Activated CD4-positive, alpha-beta memory T cell treated with anti-CD3 and anti-CD28 coated beads for 36 hours (primary cell): ENCODE measurements around the gene AFAP1. TPM values are rescaled to one million over a fixed set of nuclear protein-coding genes. Genes with fewer than 3 reads are reported as not detected.

Source experiments
- CTCF ChIA-PET: fragments of 350-600 bp; sonication (Branson Sonifier 250); formaldehyde crosslinking; loops from one replicate; lab custom pipeline; 2021; ENCODE audit warnings: antibody characterized with exemption, inconsistent platforms; lab: Charles Lee
- POLR2A ChIA-PET: fragments of 350-600 bp; sonication (Branson Sonifier 250); formaldehyde crosslinking; loops from one replicate; lab custom pipeline; 2021; ENCODE audit warnings: antibody characterized with exemption; lab: Charles Lee
- DNase-seq: peaks from one replicate; pipeline ENCODE4 v3.0.0-alpha.2; 2020
- H3K27ac Mint-ChIP-seq: one replicate; pipeline ENCODE4 v1.8.0; 2021; ENCODE audit warnings: mixed read lengths
- H3K27me3 Mint-ChIP-seq: one replicate; pipeline ENCODE4 v1.8.0; 2021; ENCODE audit warnings: mixed read lengths
- H3K36me3 Mint-ChIP-seq: one replicate; pipeline ENCODE4 v1.8.0; 2021; ENCODE audit warnings: mixed read lengths
- H3K4me1 Mint-ChIP-seq: one replicate; pipeline ENCODE4 v1.8.0; 2021; ENCODE audit warnings: low read depth, mixed read lengths
- H3K4me3 Mint-ChIP-seq: one replicate; pipeline ENCODE4 v1.8.0; 2021; ENCODE audit warnings: mild to moderate bottlenecking, mixed read lengths
- H3K9me3 Mint-ChIP-seq: one replicate; pipeline ENCODE4 v1.8.0; 2021; ENCODE audit warnings: mixed read lengths
- intact Hi-C: fragments of 100-400 bp; cut with micrococcal nuclease; formaldehyde crosslinking; loops from one replicate; pipeline ENCODE4 v1.15.1; 2023
- total RNA-seq, 2 experiments: library from RNA; stranded (reverse); gene quantifications; one replicate each; pipeline ENCODE4 v1.2.3, GENCODE V29; 2021

AFAP1 gene
- total RNA-seq, 2 experiments from 2014 or later = 37.7 to 38.4 TPM

DNA sequence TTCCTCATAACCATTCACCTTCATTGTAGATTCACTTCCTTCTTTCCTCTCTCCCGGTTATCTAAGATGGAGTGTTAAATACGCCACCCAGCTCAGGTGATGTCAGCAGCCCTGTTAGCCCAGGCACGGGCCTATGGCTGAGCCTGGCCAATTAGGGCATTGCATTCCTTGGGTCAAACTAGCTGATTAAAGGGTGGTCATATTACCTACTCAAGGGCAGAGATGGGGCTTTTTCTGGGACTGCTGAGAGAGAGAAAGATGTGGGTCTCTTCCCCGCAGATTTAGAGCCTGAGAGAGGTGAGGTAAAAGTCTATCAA lies 39.9 kb upstream of the AFAP1 start:
- peaks cover 9% of the 10 kb centered on the region for H3K4me1 Mint-ChIP-seq
- no peaks in the 10 kb centered on the region for H3K9me3 Mint-ChIP-seq
- H3K4me3 Mint-ChIP-seq = no peak overlapping the region
- intact Hi-C loops = loop anchor here (10.0 kb wide), 1 partner anchor 915 kb away; the partner anchor contains the start of gene GRPEL1
- H3K36me3 Mint-ChIP-seq = peaks cover 4% of the 10 kb centered on the region
- ChIA-PET POLR2A (no interaction called here), CTCF (interaction anchor here (1.0 to 2.0 kb wide), 3 partner anchors 14 to 208 kb away, joined by 3 to 8 read pairs (median 4); no protein-coding TSS in a partner anchor)
- no peak overlapping the region for H3K27ac Mint-ChIP-seq
- DNase-seq = no peak
- H3K27me3 Mint-ChIP-seq = peaks cover under 1% of the 10 kb centered on the region

DNA sequence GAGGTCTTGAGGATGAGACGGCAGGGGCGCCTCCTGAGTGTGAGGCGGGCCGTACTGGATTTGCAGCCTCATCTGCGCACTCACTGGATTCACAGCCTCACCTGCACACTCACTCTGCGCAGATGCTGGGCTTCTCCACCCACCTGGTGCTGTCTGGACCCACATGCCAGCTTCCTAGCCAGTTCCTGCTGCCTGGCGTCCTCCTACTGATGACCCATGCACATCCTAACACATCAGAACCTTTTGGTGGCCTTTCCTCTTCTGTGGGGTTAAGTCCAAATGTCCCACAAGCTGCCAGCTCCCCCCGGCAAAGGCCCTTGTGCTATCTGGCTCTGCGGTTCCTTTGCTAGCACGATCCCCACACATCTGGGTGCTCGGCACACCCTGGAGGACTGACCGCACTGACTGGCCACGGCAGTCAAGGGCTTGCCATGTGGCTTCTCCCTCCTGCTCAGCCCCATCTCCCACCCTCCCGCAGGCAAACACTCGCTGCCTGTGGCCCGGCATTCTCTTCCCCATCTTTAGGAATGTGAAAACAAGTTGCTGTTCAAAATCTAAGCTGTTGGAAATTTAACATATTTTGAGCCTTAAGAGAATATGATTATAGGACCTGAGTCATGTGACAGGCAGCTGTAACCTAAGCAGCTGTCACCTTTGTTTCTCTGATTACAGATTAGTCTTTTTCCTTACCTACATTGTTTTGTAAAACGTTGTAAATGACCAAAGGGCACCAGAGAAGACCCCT lies 39.4 kb upstream of the AFAP1 start:
- Mint-ChIP-seq H3K9me3 (no peaks in the 10 kb centered on the region), H3K4me1 (peaks cover 9% of the 10 kb centered on the region), H3K27me3 (no peaks in the 10 kb centered on the region), H3K27ac (no peak overlapping the region), H3K36me3 (peaks cover 4% of the 10 kb centered on the region), H3K4me3 (no peak overlapping the region)
- ChIA-PET CTCF (interaction anchor here (1.0 to 2.3 kb wide), 6 partner anchors 9 to 208 kb away, joined by 3 to 12 read pairs (median 4); no protein-coding TSS in a partner anchor), POLR2A (no interaction called here)
- no peak for DNase-seq
- intact Hi-C loops = loop anchor here (10.0 kb wide), 1 partner anchor 914 kb away; the partner anchor contains the start of gene GRPEL1

DNA sequence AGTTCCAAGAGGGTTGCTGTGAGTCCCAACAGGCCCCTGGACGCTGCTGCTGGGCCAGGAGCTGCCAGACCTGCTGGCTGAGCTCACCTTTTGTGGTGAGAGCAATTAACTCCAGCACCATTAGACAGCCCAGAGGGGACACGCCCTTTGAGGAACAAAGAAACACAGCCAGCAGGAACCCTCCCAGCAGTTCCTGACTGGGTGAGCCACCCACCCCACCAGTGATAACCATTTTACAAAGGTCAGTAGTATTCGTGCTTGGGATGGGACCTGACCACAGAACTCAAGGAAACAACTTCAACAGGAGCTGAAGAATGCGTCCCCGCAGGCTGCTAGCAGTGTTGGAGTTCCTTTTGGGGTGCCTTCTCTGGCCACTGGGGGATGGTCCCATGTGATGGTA lies 38.8 kb upstream of the AFAP1 start:
- ChIA-PET POLR2A (no interaction called here), CTCF (interaction anchor here (1.2 to 2.3 kb wide), 5 partner anchors 10 to 176 kb away, joined by 3 to 12 read pairs (median 4); no protein-coding TSS in a partner anchor)
- no peak overlapping the region for H3K4me3 Mint-ChIP-seq
- peaks cover 7% of the 10 kb centered on the region for H3K36me3 Mint-ChIP-seq
- no peaks in the 10 kb centered on the region for H3K9me3 Mint-ChIP-seq
- no peak for DNase-seq
- intact Hi-C loops = loop anchor here (10.0 kb wide), 1 partner anchor 914 kb away; the partner anchor contains the start of gene GRPEL1
- peaks cover 15% of the 10 kb centered on the region for H3K4me1 Mint-ChIP-seq
- H3K27ac Mint-ChIP-seq = no peak overlapping the region
- H3K27me3 Mint-ChIP-seq = no peaks in the 10 kb centered on the region

DNA sequence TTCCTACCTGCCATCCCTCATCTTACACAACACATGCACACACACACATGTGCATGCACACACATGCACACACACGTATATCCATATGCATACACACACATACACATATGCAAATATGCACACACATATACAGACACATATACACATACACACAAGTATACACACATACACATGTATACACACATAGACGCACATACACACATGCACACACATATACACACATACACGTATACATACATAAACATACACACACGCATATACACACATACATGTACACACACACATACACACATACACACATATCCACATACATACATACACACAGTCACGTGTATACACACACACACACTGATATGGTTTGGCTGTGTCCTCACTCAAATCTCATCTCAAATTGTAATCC lies 37.0 kb upstream of the AFAP1 start:
- no peaks in the 10 kb centered on the region for H3K27me3 Mint-ChIP-seq
- H3K4me1 Mint-ChIP-seq = peaks cover 32% of the 10 kb centered on the region
- DNase-seq = no peak
- no peak overlapping the region for H3K4me3 Mint-ChIP-seq
- CTCF ChIA-PET = no interaction called here
- intact Hi-C loops = loop anchor here (10.0 kb wide), 1 partner anchor 912 kb away; the partner anchor contains the start of gene GRPEL1
- H3K27ac Mint-ChIP-seq = peak overlapping the region; percentile 36
- POLR2A ChIA-PET = no interaction called here
- peaks cover 22% of the 10 kb centered on the region for H3K36me3 Mint-ChIP-seq
- H3K9me3 Mint-ChIP-seq = no peaks in the 10 kb centered on the region

DNA sequence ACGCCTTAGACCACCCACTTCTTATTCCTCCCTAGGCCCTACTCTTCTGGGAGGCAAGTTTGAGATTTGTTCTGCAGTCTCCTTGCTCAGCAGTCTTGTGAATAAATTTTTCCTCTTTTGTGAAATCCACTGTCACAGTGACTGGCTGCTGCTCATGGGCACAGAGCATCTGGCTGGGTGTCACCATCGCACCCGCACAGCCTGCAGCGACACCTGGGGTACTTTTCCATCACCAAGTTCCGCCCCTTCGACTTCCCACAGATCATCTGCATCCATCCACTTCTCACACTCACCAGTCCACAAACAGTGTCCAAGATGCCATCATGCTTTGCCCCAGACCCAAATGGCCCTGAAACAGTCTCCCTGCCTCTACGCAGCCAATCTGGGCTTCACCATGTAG lies 36.4 kb upstream of the AFAP1 start:
- H3K4me3 Mint-ChIP-seq = no peak overlapping the region
- ChIA-PET CTCF (interaction anchor here (1.2 to 1.5 kb wide), 2 partner anchors 132 to 174 kb away, joined by 4 read pairs; no protein-coding TSS in a partner anchor), POLR2A (no interaction called here)
- peaks cover 28% of the 10 kb centered on the region for H3K36me3 Mint-ChIP-seq
- H3K9me3 Mint-ChIP-seq = no peaks in the 10 kb centered on the region
- H3K4me1 Mint-ChIP-seq = peaks cover 32% of the 10 kb centered on the region
- no peaks in the 10 kb centered on the region for H3K27me3 Mint-ChIP-seq
- no peak overlapping the region for H3K27ac Mint-ChIP-seq
- intact Hi-C loops = loop anchor here (10.0 kb wide), 1 partner anchor 911 kb away; the partner anchor contains the start of gene GRPEL1
- DNase-seq = no peak

DNA sequence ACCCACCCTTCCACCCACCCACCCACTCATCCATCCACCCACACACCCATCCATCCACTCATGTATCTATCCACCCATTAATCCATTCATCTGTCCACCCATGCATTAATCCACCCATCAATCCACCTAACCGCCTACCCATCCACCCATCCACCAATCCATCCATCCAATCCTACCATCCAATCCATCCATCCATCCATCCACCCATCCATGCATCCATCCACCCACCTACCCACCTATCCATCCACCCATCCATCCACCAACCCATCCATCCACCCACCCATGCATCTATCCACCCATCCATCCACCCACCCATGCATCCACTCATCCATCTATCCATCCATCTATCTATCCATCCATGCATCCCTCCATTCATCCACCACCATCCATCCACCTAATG lies 34.8 kb upstream of the AFAP1 start:
- peaks cover 39% of the 10 kb centered on the region for H3K36me3 Mint-ChIP-seq
- intact Hi-C loops = loop anchor here (5.0 to 10.0 kb wide), 3 partner anchors 37 to 910 kb away; partner anchors contain the start of genes AFAP1 and GRPEL1
- DNase-seq = no peak
- H3K27me3 Mint-ChIP-seq = no peaks in the 10 kb centered on the region
- no peak overlapping the region for H3K4me3 Mint-ChIP-seq
- H3K4me1 Mint-ChIP-seq = peaks cover 41% of the 10 kb centered on the region
- no peaks in the 10 kb centered on the region for H3K9me3 Mint-ChIP-seq
- H3K27ac Mint-ChIP-seq = peak overlapping the region; percentile 2
- ChIA-PET POLR2A (interaction anchor here (1.1 kb wide), 2 partner anchors 36 to 172 kb away, joined by 3 to 4 read pairs; no protein-coding TSS in a partner anchor), CTCF (interaction anchor here (0.7 to 1.5 kb wide), 4 partner anchors 12 to 171 kb away, joined by 3 to 4 read pairs (median 3); no protein-coding TSS in a partner anchor)

DNA sequence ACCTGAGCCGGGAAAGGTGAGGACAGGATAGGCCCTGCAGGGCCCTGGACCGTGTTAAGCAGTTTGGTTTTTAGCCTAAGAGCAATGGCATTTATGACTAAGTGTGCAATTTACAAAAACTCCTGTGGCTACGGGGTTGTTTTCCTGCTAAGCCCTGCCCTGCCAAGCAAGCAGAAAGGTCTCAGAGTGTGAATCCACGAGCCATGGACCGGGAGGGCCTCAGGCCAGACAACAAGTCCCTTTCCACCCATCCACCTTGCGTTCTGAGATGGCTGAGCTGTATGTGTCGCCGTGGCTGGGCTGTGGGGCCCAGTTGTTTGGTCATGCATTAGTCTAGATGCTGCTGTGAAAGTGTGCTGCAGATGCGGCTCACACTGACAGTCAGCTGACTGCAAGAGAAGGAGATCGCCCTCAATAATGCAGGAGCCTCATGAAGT lies 33.9 kb upstream of the AFAP1 start:
- H3K36me3 Mint-ChIP-seq = peaks cover 39% of the 10 kb centered on the region
- ChIA-PET CTCF (interaction anchor here (0.6 to 1.2 kb wide), 3 partner anchors 13 to 636 kb away, joined by 3 to 4 read pairs (median 4); no protein-coding TSS in a partner anchor), POLR2A (interaction anchor here (1.1 to 1.4 kb wide), 3 partner anchors 9 to 171 kb away, joined by 3 to 4 read pairs (median 3); no protein-coding TSS in a partner anchor)
- H3K4me3 Mint-ChIP-seq = peak overlapping the region; percentile 98
- peak; percentile 65 for DNase-seq
- peaks cover 47% of the 10 kb centered on the region for H3K4me1 Mint-ChIP-seq
- H3K27ac Mint-ChIP-seq = peak overlapping the region; percentile 100
- intact Hi-C loops = loop anchor here (5.0 to 10.0 kb wide), 3 partner anchors 36 to 909 kb away; partner anchors contain the start of genes AFAP1 and GRPEL1
- H3K9me3 Mint-ChIP-seq = no peaks in the 10 kb centered on the region
- H3K27me3 Mint-ChIP-seq = no peaks in the 10 kb centered on the region

DNA sequence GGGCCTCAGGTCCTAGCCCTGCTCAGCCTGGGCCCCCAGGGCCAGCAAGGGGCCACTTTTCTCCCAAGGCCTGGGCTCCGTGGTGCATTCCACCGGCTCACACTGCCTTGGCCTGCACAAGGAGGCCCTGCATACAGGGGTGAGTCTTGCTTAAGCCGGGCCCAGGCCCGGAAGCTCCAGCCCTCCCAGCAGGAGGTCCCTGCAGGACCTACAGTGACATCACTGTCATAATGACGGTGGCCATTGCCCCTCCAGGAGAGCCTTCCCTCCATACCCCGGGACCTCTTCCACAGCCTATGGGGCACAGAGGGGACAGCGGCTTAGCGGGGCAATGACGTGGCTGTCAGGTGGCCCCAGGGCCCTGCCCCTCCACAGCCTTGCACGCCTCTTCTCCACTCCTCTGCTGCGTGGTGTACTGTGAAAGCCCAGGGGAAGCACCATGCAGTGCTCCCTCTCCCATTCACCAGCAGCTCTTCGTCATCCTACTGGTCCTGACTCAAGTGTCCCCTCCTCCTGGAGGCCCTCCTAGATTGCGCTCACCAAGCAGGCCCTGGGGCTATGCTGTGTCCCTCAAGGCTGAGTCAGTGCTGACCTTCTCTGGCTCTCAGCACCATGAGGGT lies 32.3 kb upstream of the AFAP1 start:
- CTCF ChIA-PET = interaction anchor here (1.4 kb wide), 1 partner anchor 34 kb away, joined by 4 read pairs; no protein-coding TSS in a partner anchor
- no peaks in the 10 kb centered on the region for H3K9me3 Mint-ChIP-seq
- peak overlapping the region; percentile 98 for H3K4me3 Mint-ChIP-seq
- POLR2A ChIA-PET = interaction anchor here (1.0 to 1.8 kb wide), 3 partner anchors 33 to 189 kb away, joined by 3 to 5 read pairs (median 3); no protein-coding TSS in a partner anchor
- H3K4me1 Mint-ChIP-seq = peaks cover 60% of the 10 kb centered on the region
- H3K27ac Mint-ChIP-seq = peak overlapping the region; percentile 100
- DNase-seq = peak; percentile 71
- intact Hi-C loops = loop anchor here (5.0 to 10.0 kb wide), 3 partner anchors 35 to 907 kb away; partner anchors contain the start of genes AFAP1 and GRPEL1
- H3K36me3 Mint-ChIP-seq = peaks cover 39% of the 10 kb centered on the region
- no peaks in the 10 kb centered on the region for H3K27me3 Mint-ChIP-seq

DNA sequence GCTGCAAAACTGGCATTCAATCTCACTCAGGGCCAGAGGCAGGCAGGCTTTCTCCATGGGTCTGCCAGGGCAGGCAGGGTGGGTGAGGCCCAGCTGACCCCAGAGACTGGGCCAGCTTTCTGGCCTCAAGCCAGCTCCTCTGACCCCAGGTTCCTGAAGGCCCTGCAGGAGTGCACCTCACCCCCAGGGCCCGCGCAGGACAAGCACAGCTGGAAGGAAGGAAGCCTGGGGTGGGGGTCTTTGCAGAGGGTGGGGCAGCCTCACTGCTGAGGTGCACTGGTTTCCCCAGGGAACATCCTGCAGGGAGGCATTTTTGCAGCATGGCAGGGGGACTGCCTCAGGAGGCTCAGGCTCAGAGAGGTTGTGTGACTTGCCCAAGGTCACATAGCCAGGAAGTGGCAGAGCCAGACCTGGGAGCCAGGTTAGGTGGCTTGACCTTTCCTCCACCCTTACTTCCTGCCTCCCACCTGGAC lies 31.5 kb upstream of the AFAP1 start:
- Mint-ChIP-seq H3K27ac (peak overlapping the region; percentile 100), H3K4me3 (peak overlapping the region; percentile 98), H3K9me3 (no peaks in the 10 kb centered on the region), H3K27me3 (no peaks in the 10 kb centered on the region), H3K4me1 (peaks cover 60% of the 10 kb centered on the region), H3K36me3 (peaks cover 37% of the 10 kb centered on the region)
- CTCF ChIA-PET = interaction anchor here (1.2 to 2.9 kb wide), 5 partner anchors 10 to 168 kb away, joined by 3 to 9 read pairs (median 4); no protein-coding TSS in a partner anchor
- intact Hi-C loops = loop anchor here (5.0 to 10.0 kb wide), 3 partner anchors 34 to 906 kb away; partner anchors contain the start of genes AFAP1 and GRPEL1
- POLR2A ChIA-PET = interaction anchor here (0.5 to 1.8 kb wide), 4 partner anchors 10 to 188 kb away, joined by 3 to 15 read pairs (median 4); no protein-coding TSS in a partner anchor
- DNase-seq = peak; percentile 45

DNA sequence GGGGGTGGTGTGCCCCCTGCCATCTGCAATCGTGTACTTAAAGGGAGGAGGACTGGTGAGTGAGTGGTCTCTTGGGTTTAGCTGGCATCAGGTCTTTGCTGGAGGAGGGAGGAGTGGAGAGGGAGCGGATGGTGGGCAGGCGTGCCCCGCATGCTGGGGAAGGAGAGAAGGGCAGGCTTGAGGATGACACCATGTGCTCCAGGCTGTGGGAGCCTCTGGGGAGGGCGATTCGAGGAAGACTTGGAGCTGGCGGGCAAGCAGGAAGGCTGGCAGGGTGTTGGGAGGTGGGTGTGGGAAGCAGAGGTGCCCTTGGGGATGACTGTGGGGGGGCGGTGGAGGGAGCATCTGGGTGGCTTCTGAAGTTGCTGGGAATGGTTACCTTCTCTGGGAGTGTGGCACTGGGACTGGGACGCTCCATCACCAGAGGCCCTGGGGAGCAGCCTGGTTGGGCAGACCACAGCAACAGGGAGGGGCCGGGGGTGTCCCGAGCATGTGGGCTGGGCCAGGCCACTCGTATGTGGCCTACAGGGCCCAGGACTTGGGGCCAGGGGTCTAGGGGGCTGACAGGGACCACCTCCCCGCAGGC lies 30.8 kb upstream of the AFAP1 start:
- ChIA-PET CTCF (interaction anchor here (1.1 to 2.9 kb wide), 7 partner anchors 9 to 168 kb away, joined by 3 to 9 read pairs (median 4); no protein-coding TSS in a partner anchor), POLR2A (interaction anchor here (0.7 to 1.8 kb wide), 5 partner anchors 10 to 168 kb away, joined by 3 to 15 read pairs (median 4); partner anchors contain the start of gene AFAP1)
- intact Hi-C loops = loop anchor here (5.0 to 10.0 kb wide), 3 partner anchors 33 to 906 kb away; partner anchors contain the start of genes AFAP1 and GRPEL1
- no peaks in the 10 kb centered on the region for H3K9me3 Mint-ChIP-seq
- peak overlapping the region; percentile 98 for H3K4me3 Mint-ChIP-seq
- peak overlapping the region; percentile 100 for H3K27ac Mint-ChIP-seq
- DNase-seq = peak; percentile 37
- no peaks in the 10 kb centered on the region for H3K27me3 Mint-ChIP-seq
- peaks cover 37% of the 10 kb centered on the region for H3K36me3 Mint-ChIP-seq
- peaks cover 63% of the 10 kb centered on the region for H3K4me1 Mint-ChIP-seq
